ENCODE results near the gene OASL.
A peak's percentile ranks its signal among the peaks of the same experiment; 100 is the strongest.

Gene OASL

GRCh38 chr12:121013715-121014114 is 25.3 kb downstream of the OASL start:
- no peak for DNase-seq

- no peak for DNase-seq
These were observed 27.2 kb downstream of the OASL start for GRCh38 chr12:121011820-121012219.

- no peak for DNase-seq
These were observed 28.2 kb downstream of the OASL start for GRCh38 chr12:121010860-121011259.

GRCh38 chr12:121009741-121010140 is 29.3 kb downstream of the OASL start:
- DNase-seq: no peak

- no peak for DNase-seq
These were observed 30.5 kb downstream of the OASL start for GRCh38 chr12:121008347-121009098.

- peak; percentile 74 for DNase-seq
These were observed 33.7 kb downstream of the OASL start for GRCh38 chr12:121005346-121005815.

- no peak for DNase-seq
These were observed 34.7 kb downstream of the OASL start for GRCh38 chr12:121004253-121004815.

- no peak for DNase-seq
These were observed 35.4 kb downstream of the OASL start for GRCh38 chr12:121003650-121004049.

GRCh38 chr12:121001841-121002483 is 37.1 kb downstream of the OASL start:
- no peak for DNase-seq

GRCh38 chr12:121001060-121001459 is 38.0 kb downstream of the OASL start:
- DNase-seq: no peak

GRCh38 chr12:121000530-121000929 is 38.5 kb downstream of the OASL start:
- no peak for DNase-seq

- no peak for DNase-seq
These were observed 39.6 kb downstream of the OASL start for GRCh38 chr12:120999191-121000120.

- DNase-seq: no peak
These were observed 40.6 kb downstream of the OASL start for GRCh38 chr12:120998435-120998834.

- no peak for DNase-seq
These were observed 41.6 kb downstream of the OASL start for GRCh38 chr12:120997448-120997847.

- DNase-seq: no peak
These were observed 42.8 kb downstream of the OASL start for GRCh38 chr12:120996133-120996746.

GRCh38 chr12:120994589-120995337 is 44.3 kb downstream of the OASL start:
- no peak for DNase-seq

GRCh38 chr12:120994059-120994458 is 45.0 kb downstream of the OASL start:
- no peak for DNase-seq

- no peak for DNase-seq
These were observed 45.5 kb downstream of the OASL start for GRCh38 chr12:120993496-120993895.

- DNase-seq: no peak
These were observed 46.1 kb downstream of the OASL start for GRCh38 chr12:120992989-120993388.

GRCh38 chr12:120991965-120992364 is 47.1 kb downstream of the OASL start:
- DNase-seq: no peak

- DNase-seq: no peak
These were observed 48.5 kb downstream of the OASL start for GRCh38 chr12:120990487-120991055.
